Esophagus (tissue), 2 donors: ENCODE results near the gene BCL3. TPM values are rescaled to one million over a fixed set of nuclear protein-coding genes. Genes with fewer than 3 reads are reported as not detected.

Experiments
- H3K27ac ChIP-seq, 2 donors: one replicate each; pipeline ENCODE4 v1.5.1; 2013; ENCODE audit warnings: low read depth in 2 of 2, mild to moderate bottlenecking in 2 of 2, inconsistent platforms in 1 of 2, low read length in 1 of 2, moderate library complexity in 1 of 2
- H3K27me3 ChIP-seq, 2 donors: one replicate each; pipeline ENCODE4 v1.6.1; 2013; ENCODE audit warnings: low read length in 2 of 2, control low read depth in 1 of 2, mild to moderate bottlenecking in 1 of 2; ENCODE audit not compliant: insufficient read depth in 2 of 2, control insufficient read depth in 1 of 2
- H3K36me3 ChIP-seq, 2 donors: one replicate each; pipeline ENCODE4 v1.6.1; 2013; ENCODE audit warnings: low read length in 1 of 2; ENCODE audit not compliant: control insufficient read depth in 2 of 2, insufficient read depth in 2 of 2
- H3K4me1 ChIP-seq, 2 donors: one replicate each; pipeline ENCODE4 v1.6.1; 2013; ENCODE audit warnings: low read length in 1 of 2; ENCODE audit not compliant: control insufficient read depth in 2 of 2, insufficient read depth in 2 of 2
- H3K4me3 ChIP-seq, 2 donors: one replicate each; pipeline ENCODE4 v1.5.1; 2013; ENCODE audit warnings: low read length in 2 of 2, mild to moderate bottlenecking in 2 of 2, low read depth in 1 of 2, moderate library complexity in 1 of 2
- H3K9me3 ChIP-seq, 2 donors: one replicate each; pipeline ENCODE4 v1.6.1; 2013; ENCODE audit warnings: mild to moderate bottlenecking in 2 of 2, low read depth in 1 of 2, low read length in 1 of 2, moderate library complexity in 1 of 2; ENCODE audit not compliant: control insufficient read depth in 2 of 2, insufficient read depth in 1 of 2
- WGBS, 2 donors: extraction: QIAGEN DNeasy Blood & Tissue Kit; methylation state at CpG; one replicate each; pipeline ENCODE4 v1.1.7; 2013; 5-methylcytosine and 5-hydroxymethylcytosine counted together
- polyA plus RNA-seq, 2 donors: library from polyadenylated mRNA; stranded (reverse); fragments of 200-250 nt; gene quantifications; one replicate each; pipeline ENCODE4 v1.2.3, GENCODE V29; 2013
- donor health status: healthy with polysubstance abuse.
- donor health status: Bipolar disorder and iron deficiency.

The BCL3 gene
- polyA plus RNA-seq, 2 donors = 64.5 to 107 TPM

- Histone ChIP-seq H3K27me3 (no peaks in the 10 kb centered on the region), H3K4me3 (peak overlapping the region; percentile 44 to 87), H3K27ac (peak overlapping the region; percentile 100), H3K9me3 (no peaks in the 10 kb centered on the region), H3K4me1 (peaks cover 2 to 25% of the 10 kb centered on the region in 2 donors), H3K36me3 (peaks cover 0 to 9% of the 10 kb centered on the region in 2 donors)
- 6 to 10% methylated on average over 21 to 34 of the region's 34 CpGs for WGBS, 2 donors
These were observed 1.4 kb upstream of the BCL3 start for GRCh38 chr19:44746946-44747738.

GRCh38 chr19:44747739-44748425, 626 bp upstream of the BCL3 start:
- Histone ChIP-seq H3K4me3 (peak overlapping the region; percentile 44 to 87), H3K9me3 (no peaks in the 10 kb centered on the region), H3K27me3 (no peaks in the 10 kb centered on the region), H3K36me3 (peaks cover 4 to 11% of the 10 kb centered on the region in 2 donors), H3K4me1 (peaks cover 0 to 25% of the 10 kb centered on the region in 2 donors), H3K27ac (peak overlapping the region; percentile 100)
- 0 to 1% methylated on average over 26 of the region's 26 CpGs for WGBS, 2 donors

GRCh38 chr19:44749292-44749691, 784 bp downstream of the BCL3 start:
- WGBS, 2 donors = 9 to 21% methylated on average over 1 of the region's 1 CpG
- Histone ChIP-seq H3K27me3 (no peaks in the 10 kb centered on the region), H3K36me3 (peaks cover 4 to 11% of the 10 kb centered on the region in 2 donors), H3K4me1 (peaks cover 0 to 25% of the 10 kb centered on the region in 2 donors), H3K27ac (peak overlapping the region; percentile 100), H3K9me3 (no peaks in the 10 kb centered on the region), H3K4me3 (peak overlapping the region; percentile 86 to 87)

- H3K4me3 ChIP-seq = peak overlapping the region; percentile 86 to 87
- H3K27ac ChIP-seq = peak overlapping the region; percentile 100
- peaks cover 4 to 12% of the 10 kb centered on the region in 2 donors for H3K36me3 ChIP-seq
- peaks cover 2 to 26% of the 10 kb centered on the region in 2 donors for H3K4me1 ChIP-seq
- H3K9me3 ChIP-seq = no peaks in the 10 kb centered on the region
- no peaks in the 10 kb centered on the region for H3K27me3 ChIP-seq
- WGBS, 2 donors = 56% methylated on average over 10 of the region's 10 CpGs
These were observed 1.5 kb downstream of the BCL3 start for GRCh38 chr19:44749994-44750393.

- H3K36me3 ChIP-seq = peaks cover 4 to 25% of the 10 kb centered on the region in 2 donors
- H3K9me3 ChIP-seq = no peaks in the 10 kb centered on the region
- peaks cover 4 to 24% of the 10 kb centered on the region in 2 donors for H3K4me1 ChIP-seq
- peak overlapping the region; percentile 42 to 45 for H3K4me3 ChIP-seq
- H3K27me3 ChIP-seq = no peaks in the 10 kb centered on the region
- WGBS, 2 donors = 52 to 58% methylated on average over 8 of the region's 8 CpGs
- H3K27ac ChIP-seq = peak overlapping the region; percentile 95 to 98
These were observed 3.8 kb downstream of the BCL3 start for GRCh38 chr19:44752123-44752815.

- Histone ChIP-seq H3K27ac (peak overlapping the region; percentile 95 to 98), H3K9me3 (no peaks in the 10 kb centered on the region), H3K27me3 (no peaks in the 10 kb centered on the region), H3K4me1 (peaks cover 4 to 25% of the 10 kb centered on the region in 2 donors), H3K4me3 (peak overlapping the region; percentile 42 to 45), H3K36me3 (peaks cover 4 to 32% of the 10 kb centered on the region in 2 donors)
- WGBS, 2 donors = 10 to 11% methylated on average over 18 of the region's 18 CpGs
These were observed 4.5 kb downstream of the BCL3 start for GRCh38 chr19:44752816-44753625.

- 0 to 1% methylated on average over 9 to 11 of the region's 11 CpGs for WGBS, 2 donors
- Histone ChIP-seq H3K36me3 (peaks cover 4 to 37% of the 10 kb centered on the region in 2 donors), H3K4me3 (peak overlapping the region; percentile 42 to 45), H3K9me3 (no peaks in the 10 kb centered on the region), H3K27ac (peak overlapping the region; percentile 95 to 98), H3K27me3 (no peaks in the 10 kb centered on the region), H3K4me1 (peaks cover 4 to 30% of the 10 kb centered on the region in 2 donors)
These were observed 5.1 kb downstream of the BCL3 start for GRCh38 chr19:44753626-44753931.

GRCh38 chr19:44753932-44754749, 5.6 kb downstream of the BCL3 start:
- WGBS, 2 donors = 2 to 4% methylated on average over 33 of the region's 33 CpGs
- H3K27ac ChIP-seq = peak overlapping the region; percentile 95 to 98
- no peaks in the 10 kb centered on the region for H3K27me3 ChIP-seq
- peaks cover 4 to 31% of the 10 kb centered on the region in 2 donors for H3K4me1 ChIP-seq
- H3K36me3 ChIP-seq = peaks cover 4 to 40% of the 10 kb centered on the region in 2 donors
- H3K9me3 ChIP-seq = no peaks in the 10 kb centered on the region
- peak overlapping the region; percentile 41 to 42 for H3K4me3 ChIP-seq
